Endodermal cell (in vitro differentiated cells): ENCODE results near the gene TUBB4A. TPM values are rescaled to one million over a fixed set of nuclear protein-coding genes. Genes with fewer than 3 reads are reported as not detected.

Experiments used
- DNase-seq: peaks from one replicate; pipeline ENCODE4 v3.0.0-alpha.2; 2017
- H3K27ac ChIP-seq: 2 replicates; pipeline ENCODE4 v1.5.1; 2013; ENCODE audit warnings: mild to moderate bottlenecking, low read depth, low read length, moderate library complexity
- H3K27me3 ChIP-seq: 2 replicates; pipeline ENCODE4 v1.6.1; 2013; ENCODE audit warnings: mild to moderate bottlenecking, low read length, moderate library complexity; ENCODE audit not compliant: insufficient read depth, control insufficient read depth, poor library complexity, severe bottlenecking
- H3K36me3 ChIP-seq: 2 replicates; pipeline ENCODE4 v1.7.0; 2013; ENCODE audit warnings: mild to moderate bottlenecking, low read length, moderate library complexity; ENCODE audit not compliant: control insufficient read depth, insufficient read depth
- H3K4me1 ChIP-seq: one replicate; pipeline ENCODE4 v1.7.0; 2013; ENCODE audit warnings: low read length; ENCODE audit not compliant: control insufficient read depth, insufficient read depth
- H3K4me3 ChIP-seq: 2 replicates; pipeline ENCODE4 v1.5.1; 2013; ENCODE audit warnings: mild to moderate bottlenecking, low read length, moderate library complexity
- H3K9ac ChIP-seq: 2 replicates; pipeline ENCODE4 v1.6.1; 2013; ENCODE audit warnings: mild to moderate bottlenecking, low read length, moderate library complexity; ENCODE audit not compliant: poor library complexity, severe bottlenecking; ENCODE audit errors: extremely low read depth
- H3K9me3 ChIP-seq: 2 replicates; pipeline ENCODE4 v1.6.1; 2013; ENCODE audit warnings: mild to moderate bottlenecking, low read length, moderate library complexity; ENCODE audit not compliant: control insufficient read depth
- H3K27ac Mint-ChIP-seq: 2 replicates; pipeline ENCODE4 v1.8.0; 2020; ENCODE audit warnings: mixed read lengths
- H3K27me3 Mint-ChIP-seq: 2 replicates; pipeline ENCODE4 v1.8.0; 2021; ENCODE audit warnings: mild to moderate bottlenecking, mixed read lengths; ENCODE audit not compliant: insufficient read depth
- H3K36me3 Mint-ChIP-seq: 2 replicates; pipeline ENCODE4 v1.8.0; 2020; ENCODE audit warnings: low read depth, mixed read lengths
- H3K4me1 Mint-ChIP-seq: 2 replicates; pipeline ENCODE4 v1.8.0; 2020; ENCODE audit warnings: mixed read lengths
- H3K4me3 Mint-ChIP-seq: 2 replicates; pipeline ENCODE4 v1.8.0; 2020; ENCODE audit warnings: mild to moderate bottlenecking, moderate library complexity, mixed read lengths
- H3K9me3 Mint-ChIP-seq: 2 replicates; pipeline ENCODE4 v1.8.0; 2020; ENCODE audit warnings: mild to moderate bottlenecking, mixed read lengths
- CTCF ChIP-seq: fragments of 200-600 bp; sonication (generic); conservative IDR thresholded peaks from 2 replicates; pipeline ENCODE4 v1.5.0; 2021; ENCODE audit warnings: antibody characterized with exemption, mild to moderate bottlenecking
- WGBS, 2 experiments: methylation state at CpG; one replicate each; pipeline versions ENCODE4 v1.1.5 to v1.1.7; 2013; ENCODE audit warnings: missing lambda C conversion rate in 2 of 2, mixed read lengths in 1 of 2; ENCODE audit not compliant: insufficient coverage in 1 of 2, insufficient read length in 1 of 2; 5-methylcytosine and 5-hydroxymethylcytosine counted together
- total RNA-seq, 2 donors: library from RNA; stranded (reverse); fragmentation: NEBNext Ultra II Directional in 1 of 2; extraction: Animal tissue kit (Norgen Biotek cat#: 25700) in 1 of 2; gene quantifications; 2 replicates in 1 of 2; 3 replicates in 1 of 2; pipeline ENCODE4 v1.2.1, GENCODE V29; 2021

Gene TUBB4A
- total RNA-seq, 2 donors from 2014 or later, result 5.2 to 7.5 TPM

- H3K9me3 Mint-ChIP-seq, result peaks cover 8% of the 10 kb centered on the region
- Histone ChIP-seq H3K9ac (no peak overlapping the region), H3K9me3 (no peaks in the 10 kb centered on the region), H3K4me1 (no peaks in the 10 kb centered on the region), H3K4me3 (no peak overlapping the region), H3K36me3 (no peaks in the 10 kb centered on the region), H3K27ac (no peak overlapping the region), H3K27me3 (no peaks in the 10 kb centered on the region)
- H3K36me3 Mint-ChIP-seq, result no peaks in the 10 kb centered on the region
- TF ChIP-seq CTCF, result no peak
- 83 to 90% methylated on average over 3 to 4 of the region's 4 CpGs for WGBS, 2 experiments
- peaks cover 7% of the 10 kb centered on the region for H3K27me3 Mint-ChIP-seq
- peaks cover 2% of the 10 kb centered on the region for H3K4me1 Mint-ChIP-seq
- H3K4me3 Mint-ChIP-seq, result no peak overlapping the region
- DNase-seq, result no peak
- no peak overlapping the region for H3K27ac Mint-ChIP-seq
Observed at GRCh38 chr19:6491802-6492592, 10.1 kb downstream of the TUBB4A start.

- H3K4me3 ChIP-seq, result no peak overlapping the region
- no peaks in the 10 kb centered on the region for H3K4me1 ChIP-seq
- H3K9me3 Mint-ChIP-seq, result peaks cover 8% of the 10 kb centered on the region
- 69 to 88% methylated on average over 2 of the region's 2 CpGs for WGBS, 2 experiments
- no peaks in the 10 kb centered on the region for H3K36me3 Mint-ChIP-seq
- no peaks in the 10 kb centered on the region for H3K36me3 ChIP-seq
- no peak overlapping the region for H3K9ac ChIP-seq
- no peak for DNase-seq
- peaks cover 2% of the 10 kb centered on the region for H3K4me1 Mint-ChIP-seq
- H3K27ac Mint-ChIP-seq, result no peak overlapping the region
- H3K27ac ChIP-seq, result no peak overlapping the region
- no peak overlapping the region for H3K4me3 Mint-ChIP-seq
- H3K27me3 ChIP-seq, result no peaks in the 10 kb centered on the region
- H3K9me3 ChIP-seq, result no peaks in the 10 kb centered on the region
- TF ChIP-seq CTCF, result no peak
- peaks cover 7% of the 10 kb centered on the region for H3K27me3 Mint-ChIP-seq
Observed at GRCh38 chr19:6490134-6490533, 12.0 kb downstream of the TUBB4A start.

GRCh38 chr19:6489278-6490061, 12.6 kb downstream of the TUBB4A start:
- Histone ChIP-seq H3K9ac (no peak overlapping the region), H3K4me3 (no peak overlapping the region), H3K36me3 (no peaks in the 10 kb centered on the region), H3K4me1 (no peaks in the 10 kb centered on the region), H3K27ac (no peak overlapping the region), H3K27me3 (no peaks in the 10 kb centered on the region), H3K9me3 (no peaks in the 10 kb centered on the region)
- no peak overlapping the region for H3K27ac Mint-ChIP-seq
- WGBS, 2 experiments, result 72% methylated on average over 11 to 15 of the region's 15 CpGs
- peaks cover 8% of the 10 kb centered on the region for H3K9me3 Mint-ChIP-seq
- H3K4me1 Mint-ChIP-seq, result peaks cover 2% of the 10 kb centered on the region
- DNase-seq, result no peak
- TF ChIP-seq CTCF, result no peak
- H3K4me3 Mint-ChIP-seq, result no peak overlapping the region
- H3K27me3 Mint-ChIP-seq, result peaks cover 7% of the 10 kb centered on the region
- no peaks in the 10 kb centered on the region for H3K36me3 Mint-ChIP-seq
